OCI-M2 (cell line): ENCODE measurements around the gene MRPL50.

ENCODE experiments used
- DNase-seq: peaks from one replicate; lab custom pipeline; 2025; ENCODE audit not compliant: unreplicated experiment; lab: John Stamatoyannopoulos, UW

Gene MRPL50

DNA sequence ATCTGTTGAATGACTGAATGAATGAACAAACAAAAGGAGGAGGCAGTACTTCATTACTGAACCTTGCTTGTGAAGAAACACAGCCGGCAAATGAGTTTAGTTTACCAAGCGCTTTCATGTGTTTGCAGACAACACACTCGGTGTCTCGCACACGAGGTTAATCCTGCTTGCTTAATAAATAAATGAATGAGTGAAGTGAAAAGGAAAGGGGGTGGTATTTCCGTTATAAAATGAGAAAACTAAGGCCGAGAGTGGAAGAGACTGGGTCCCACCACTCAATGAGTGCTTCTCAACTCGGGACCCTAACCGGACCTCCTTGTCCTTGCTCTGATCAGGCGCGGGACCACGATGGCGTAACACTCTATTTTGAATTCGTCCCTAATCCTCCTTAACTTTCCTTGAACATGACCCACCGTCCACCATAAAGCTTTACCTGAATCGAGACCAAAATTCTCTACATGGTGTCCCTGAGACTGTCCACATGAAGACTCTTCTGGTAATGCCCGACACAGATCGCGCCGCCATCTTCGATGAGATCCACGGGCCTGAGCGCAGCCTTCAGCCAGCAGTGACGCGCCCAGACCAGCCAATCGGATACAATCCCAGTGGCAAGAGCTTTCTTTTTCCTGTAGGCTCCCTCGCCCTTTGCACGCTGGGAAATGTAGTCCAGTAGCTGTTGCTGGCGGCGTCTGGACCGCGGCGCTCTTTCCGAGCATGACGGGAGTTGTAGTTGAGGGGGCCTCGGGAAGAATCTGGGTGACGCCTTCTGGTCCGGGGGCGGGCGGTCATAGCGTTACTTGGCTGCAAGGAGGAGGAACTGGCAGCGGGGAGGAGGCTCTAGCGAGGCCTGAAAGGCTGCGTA, at the start of gene MRPL50, which contains the start of gene ZNF189:
Gene MRPL50, minus strand, starts transcription at position 551 of the 862 bp plus-strand sequence. Its CDS starts 26 bp downstream, at position 525.
Gene ZNF189, plus strand, starts transcription at position 784 of the 862 bp plus-strand sequence. CDS start 306 bp downstream, outside the sequence.
- DNase-seq: peak; percentile 68

DNA sequence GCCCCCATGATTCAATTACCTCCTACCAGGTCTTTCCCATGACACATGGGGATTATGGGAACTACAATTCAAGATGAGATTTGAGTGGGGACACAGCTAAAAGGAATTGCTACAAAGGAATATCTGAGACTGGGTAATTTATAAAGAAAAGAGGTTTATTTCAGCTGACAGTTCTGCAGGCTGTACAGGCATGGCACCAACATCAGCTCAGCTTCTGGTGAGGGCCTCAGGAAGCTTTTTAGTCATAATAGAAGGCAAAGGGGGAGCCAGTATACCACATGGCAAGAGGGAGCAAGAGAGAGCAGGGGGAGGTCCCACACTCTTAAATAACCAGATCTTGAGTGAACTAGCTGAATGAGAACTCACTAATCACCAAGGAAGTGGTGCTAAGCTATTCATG, 48.3 kb upstream of the MRPL50 start:
- DNase-seq: no peak

DNA sequence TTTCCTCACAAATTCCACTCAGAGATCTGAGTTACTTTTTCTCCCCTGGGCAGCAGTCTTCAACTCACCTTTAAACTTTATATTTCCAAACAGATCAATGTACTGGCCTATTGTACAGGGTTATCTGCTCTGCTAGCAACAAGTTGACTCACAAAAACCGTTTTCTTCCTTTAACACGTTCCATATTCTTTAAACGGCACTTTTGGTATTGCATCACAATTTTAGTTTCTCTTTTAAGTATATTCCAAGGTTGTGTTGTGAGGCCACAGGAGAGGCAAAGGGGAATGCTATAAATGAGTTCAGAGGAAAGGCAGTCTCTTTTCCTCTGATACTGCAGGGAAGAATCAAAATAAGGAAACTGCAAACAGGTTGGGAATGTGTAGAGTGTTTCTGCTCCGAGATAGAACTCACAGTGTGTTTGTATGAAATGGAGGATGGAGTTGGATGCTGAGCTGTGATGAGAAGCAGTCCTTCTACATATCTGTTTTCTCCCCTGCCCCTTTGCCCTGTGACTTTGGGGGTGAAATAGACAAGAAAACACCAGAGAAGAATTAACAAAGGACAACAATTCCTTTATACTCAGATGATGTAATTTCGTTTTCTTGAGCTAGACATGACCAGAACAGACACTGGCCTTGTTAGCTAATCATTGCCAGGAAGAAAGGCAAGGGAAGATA, 47.1 kb upstream of the MRPL50 start:
- DNase-seq: no peak

DNA sequence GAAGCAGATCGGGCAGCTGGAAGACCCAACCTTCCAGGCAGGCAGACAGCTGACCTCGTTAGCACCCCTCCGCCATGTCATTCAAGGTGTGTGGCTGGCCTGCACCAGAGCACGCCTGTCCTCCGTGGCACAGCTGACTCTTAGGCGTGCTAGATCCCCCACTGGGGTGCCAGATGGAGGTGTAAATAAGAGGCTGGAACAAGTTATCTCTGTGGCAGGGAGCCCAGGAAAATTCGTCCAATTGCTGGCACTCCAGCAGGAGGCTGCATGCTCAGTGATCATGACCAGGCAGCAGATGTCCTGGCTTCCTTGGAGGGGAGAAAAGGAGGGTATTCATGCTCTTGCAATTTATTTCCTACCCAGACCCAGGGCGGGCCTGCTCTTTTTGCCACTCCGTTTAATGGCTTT, 45.0 kb upstream of the MRPL50 start:
- no peak for DNase-seq

DNA sequence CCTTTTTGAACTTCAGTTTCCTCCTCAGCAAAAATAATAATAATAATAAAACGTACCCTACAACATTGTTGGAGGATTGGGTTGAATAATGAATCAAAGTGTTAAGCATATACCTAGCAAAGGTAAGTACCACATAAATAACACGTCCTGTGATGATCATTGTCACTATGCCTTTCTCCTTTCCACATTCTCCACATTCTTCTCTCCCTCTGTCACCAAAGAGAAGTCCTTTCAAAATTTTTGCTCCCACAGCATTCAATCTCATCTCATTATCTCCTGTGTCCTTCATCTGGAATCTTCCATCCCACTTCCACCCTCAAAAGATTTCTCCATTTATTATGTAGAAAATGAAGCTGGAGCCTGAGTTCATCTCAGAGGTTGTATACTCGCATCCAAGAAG, 44.3 kb upstream of the MRPL50 start:
- DNase-seq: no peak

DNA sequence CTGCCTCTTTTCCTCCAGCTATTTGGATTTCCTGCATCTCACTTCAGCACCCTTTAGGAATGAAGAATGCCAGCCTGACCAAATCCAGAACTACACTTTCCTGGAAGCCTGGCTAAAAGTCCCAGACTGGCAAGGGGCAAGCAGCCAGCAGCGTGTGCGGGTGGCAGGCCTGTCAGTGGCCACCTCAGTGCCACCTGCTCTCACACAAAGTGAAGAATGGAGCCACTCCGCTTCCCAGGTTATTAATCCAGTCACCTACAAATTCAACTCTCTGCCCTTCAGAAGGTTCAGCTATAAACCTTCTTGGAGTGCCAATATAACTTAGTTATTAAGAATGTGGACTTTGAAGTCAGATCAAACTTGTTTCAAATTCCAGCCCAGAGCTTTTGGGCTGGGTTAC, 43.9 kb upstream of the MRPL50 start:
- no peak for DNase-seq

DNA sequence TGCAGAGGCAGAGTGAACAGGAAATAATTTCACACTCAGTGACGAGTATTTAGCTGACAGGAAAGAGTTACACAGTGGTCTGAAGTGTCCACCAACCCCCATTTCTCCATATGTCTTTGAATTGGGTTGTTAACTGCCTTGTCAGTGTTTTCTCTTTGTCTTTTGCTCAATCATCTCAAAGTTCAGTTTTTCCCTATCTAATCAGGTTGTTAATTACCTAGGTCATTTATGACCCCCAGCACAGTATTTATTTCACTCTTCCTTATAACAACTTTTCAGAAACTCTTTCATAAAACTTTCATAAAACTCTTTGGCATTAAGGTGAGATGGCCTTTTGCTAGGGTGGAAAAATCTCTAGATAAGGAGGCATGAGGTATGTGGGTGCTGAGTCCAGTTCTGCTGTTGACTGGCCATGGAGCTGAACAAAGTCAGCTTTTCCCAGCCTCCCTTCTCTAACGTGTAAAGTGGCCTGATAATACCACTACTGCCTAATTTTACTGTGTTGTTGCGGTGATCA, 42.4 kb upstream of the MRPL50 start:
- no peak for DNase-seq

DNA sequence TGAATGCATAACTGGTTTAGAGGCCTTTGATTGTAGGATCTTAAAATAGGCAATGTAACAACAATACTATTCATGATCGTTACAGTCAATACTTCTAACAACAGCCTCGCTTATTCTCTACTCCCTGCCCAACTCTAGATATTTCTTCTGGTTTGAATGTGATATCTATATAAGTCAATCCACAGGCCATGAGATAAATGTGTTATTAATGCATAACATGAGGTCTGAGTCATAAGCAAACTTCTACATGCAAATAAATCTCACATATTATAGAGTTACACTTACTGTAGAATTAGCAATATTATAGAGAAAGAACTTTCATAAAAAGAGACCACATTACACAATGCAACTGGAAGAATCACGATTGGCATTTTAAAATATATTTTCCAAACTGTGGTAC, 40.1 kb upstream of the MRPL50 start:
- DNase-seq: no peak

DNA sequence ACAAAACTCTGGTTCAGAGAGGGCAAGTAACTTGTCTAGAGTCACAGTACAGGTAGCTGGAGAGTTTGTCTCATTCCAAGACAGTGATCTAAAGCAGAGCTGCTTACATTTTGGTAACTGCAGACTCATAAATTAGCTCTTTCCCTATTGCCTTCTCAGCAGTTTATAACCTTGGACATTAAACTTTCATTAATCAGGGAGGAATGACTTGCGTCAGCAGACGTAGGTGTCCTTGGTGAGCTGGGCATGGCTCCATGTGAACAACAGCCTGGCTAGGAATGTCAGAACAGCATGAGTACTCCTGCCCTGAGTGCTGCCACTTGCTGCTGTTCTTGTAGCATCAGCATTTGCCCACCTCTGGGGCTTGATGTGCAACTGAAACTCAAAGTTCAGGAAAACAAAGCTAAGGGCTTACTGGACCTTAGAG, 39.4 kb upstream of the MRPL50 start:
- no peak for DNase-seq

DNA sequence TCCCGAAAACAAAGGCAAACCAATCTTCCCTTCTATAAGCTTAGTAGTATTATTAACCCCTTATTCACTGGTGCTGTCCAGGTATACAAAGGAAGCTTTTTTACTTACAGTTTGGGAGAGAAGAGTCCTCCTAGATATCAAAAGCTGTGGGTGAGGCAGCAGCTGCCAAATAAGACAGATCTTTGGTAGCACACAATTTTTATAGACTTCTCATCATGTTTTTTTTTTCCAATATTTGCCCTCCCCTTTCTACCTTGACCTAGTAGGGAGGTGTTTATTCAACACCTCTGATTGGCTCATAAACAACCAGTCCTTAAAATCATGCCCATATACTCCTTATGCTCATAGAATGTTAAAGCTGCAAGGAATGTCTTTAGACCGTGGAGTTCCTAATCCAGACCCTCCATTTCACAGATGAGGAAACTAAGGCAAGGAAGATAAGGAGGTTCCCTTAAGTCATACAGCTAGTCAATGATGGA, 37.2 kb upstream of the MRPL50 start, which contains the start of gene ALDOB:
Gene ALDOB, minus strand, starts transcription at position 174 of the 479 bp plus-strand sequence. CDS start 4,887 bp downstream, outside the sequence.
- DNase-seq: no peak

DNA sequence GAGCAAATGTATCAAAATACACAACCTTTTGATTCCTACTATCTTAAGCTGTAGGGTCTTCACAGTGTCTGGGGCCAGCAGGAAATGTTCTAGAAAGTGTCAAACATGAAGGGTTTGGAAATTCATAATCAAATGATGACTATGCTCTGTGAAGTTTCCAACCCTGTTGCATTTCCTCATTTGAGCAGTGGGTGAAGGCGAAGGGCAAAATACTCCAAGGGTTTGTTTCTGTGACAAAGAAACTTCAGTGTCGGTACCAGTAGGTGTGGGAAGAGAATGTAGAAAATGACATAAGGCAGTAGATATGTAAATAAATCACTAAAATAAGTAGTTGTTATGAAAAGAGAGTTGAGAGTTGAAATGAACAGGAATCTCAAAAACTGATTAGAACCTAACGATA, 36.6 kb upstream of the MRPL50 start:
- no peak for DNase-seq

DNA sequence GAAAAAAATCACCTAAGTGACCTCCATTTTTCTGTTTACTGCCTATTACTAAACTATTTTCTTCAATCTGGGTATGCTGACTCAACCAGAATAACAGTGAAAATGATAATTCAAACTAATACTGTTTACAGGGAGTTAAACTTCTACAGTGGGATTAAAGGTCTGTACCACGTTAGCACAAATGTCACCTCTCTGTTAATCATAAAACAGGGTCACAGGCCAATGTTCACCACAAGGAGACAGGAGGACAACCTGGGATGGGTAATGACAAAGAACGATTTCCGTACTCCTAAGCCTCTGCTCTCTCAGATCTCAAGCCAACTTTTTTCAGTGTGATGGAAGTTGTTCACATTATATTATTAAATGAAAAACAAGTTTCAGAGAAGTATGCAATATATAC, 34.8 kb upstream of the MRPL50 start:
- no peak for DNase-seq

DNA sequence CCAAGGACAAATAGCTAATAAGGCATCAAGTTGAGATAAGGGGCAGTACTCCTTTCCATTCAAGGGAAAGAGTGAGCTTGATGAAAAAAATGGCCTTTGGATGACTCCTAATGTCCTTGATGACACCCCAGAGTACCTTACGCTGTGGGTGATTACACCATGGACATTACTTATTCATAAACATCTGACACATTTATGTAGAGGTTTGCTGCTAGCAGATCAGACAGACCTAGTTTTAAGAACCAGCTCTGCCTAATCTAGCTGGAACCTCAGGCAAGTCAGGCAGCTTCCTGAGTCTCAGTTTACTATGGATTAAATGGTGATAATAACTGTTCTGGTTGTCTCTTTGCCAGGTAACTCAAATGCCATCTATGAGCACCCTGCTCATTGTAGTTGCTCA, 34.3 kb upstream of the MRPL50 start:
- no peak for DNase-seq

DNA sequence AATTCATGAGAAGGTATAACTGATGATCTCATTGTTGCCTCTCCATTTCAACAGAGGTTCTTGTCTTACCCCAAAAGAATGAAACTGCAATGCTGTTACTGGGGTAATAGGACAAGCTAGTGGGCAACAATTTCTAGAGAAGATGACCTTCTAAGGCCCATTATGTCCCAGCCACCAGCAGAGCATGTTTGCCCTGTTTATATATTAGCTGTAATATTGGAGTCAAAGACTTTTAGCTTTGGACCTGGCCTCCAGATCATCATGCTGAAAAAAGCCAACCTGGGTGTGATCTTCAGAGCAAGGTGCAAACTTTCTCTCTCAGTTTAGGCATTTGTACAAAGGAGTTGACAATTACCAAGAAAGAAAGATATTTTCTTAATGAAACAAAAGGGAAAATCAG, 33.8 kb upstream of the MRPL50 start:
- no peak for DNase-seq

DNA sequence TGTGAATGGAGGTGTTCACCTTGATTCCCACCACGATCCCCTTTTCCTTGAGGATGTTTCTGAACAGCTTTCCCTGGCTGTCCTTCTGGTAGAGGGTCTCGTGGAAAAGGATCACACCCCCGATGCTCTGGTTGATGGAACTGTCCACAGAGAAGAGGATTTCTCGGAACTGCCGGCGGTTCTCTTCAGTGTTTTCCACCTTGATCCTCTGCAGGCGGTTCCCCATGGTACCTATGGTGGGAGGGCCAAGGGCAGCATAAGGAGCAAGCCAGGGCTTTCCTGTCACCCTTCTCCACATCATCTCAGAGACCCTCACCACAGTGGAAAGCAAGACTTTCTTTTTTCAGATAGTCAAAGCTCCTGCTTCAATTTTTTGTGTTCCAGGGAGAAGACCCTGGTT, 31.3 kb upstream of the MRPL50 start:
- DNase-seq: no peak

DNA sequence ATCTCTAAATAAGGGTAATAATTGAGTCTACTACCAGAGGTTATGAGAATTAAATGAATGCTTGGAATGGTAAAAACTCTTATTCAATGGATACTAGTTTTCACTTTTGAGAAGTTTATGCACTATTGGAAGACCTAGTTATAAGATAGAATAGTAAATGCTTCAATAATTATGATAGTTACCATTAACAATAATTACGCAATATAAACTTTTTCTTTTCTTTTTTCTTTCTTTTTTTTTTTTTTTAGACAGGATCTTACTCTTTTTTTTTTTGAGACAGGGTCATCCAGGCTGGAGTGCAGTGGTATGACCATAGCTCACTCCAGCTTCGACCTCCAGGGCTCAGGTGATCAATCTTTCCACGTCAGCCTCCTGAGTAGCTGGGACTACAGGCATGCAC, 30.5 kb upstream of the MRPL50 start:
- no peak for DNase-seq

DNA sequence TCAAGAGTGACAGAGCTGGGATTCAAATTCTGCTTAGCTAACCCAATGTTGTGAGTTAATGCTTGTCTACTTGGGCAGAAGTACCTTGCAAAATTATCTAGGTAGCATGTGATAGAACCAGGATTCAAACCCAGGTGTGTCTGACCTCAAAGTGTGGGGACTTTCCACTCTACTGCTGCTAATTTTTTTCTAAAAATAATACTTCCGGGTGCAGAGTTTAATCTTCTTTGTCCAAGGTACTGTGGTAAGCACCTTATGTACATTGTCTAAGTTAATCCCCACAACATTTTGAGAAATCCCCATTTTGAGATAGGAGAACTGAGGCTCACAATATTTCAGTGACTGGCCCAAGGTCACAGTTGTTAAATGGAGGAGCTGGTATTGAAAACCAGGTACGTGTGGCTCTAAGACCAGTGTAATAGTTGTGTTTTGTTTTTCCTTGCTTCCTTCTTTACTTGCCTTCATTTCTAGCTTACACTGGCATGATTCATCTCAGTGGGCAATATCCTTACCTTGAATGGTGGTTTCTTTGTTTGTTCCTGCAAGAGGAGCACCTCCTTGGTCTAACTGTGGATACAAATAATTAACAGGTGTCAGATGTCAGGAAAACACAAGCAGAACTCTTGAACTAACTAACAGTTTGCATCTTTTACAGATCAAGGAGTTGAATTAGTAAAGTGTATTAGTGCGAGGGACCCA, 29.7 kb upstream of the MRPL50 start:
- DNase-seq: no peak

DNA sequence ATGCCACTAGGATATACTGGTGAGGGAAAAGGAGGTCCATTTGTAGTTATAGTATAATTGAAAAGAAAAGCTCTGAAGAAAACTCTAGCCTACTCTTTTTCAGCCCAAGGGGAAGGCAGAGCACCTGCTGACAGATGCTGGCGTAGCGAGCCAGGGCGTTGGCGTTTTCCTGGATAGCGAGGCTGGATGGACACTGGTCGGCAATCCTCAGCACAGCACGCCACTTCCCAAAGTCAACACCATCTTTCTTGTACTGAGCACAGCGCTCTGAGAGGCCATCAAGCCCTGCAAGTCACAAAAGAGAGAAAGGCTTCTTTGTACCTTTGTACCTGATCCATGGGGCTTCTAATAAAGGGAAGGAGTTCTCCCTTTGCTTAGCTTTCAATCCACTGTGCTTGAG, 28.9 kb upstream of the MRPL50 start:
- no peak for DNase-seq

DNA sequence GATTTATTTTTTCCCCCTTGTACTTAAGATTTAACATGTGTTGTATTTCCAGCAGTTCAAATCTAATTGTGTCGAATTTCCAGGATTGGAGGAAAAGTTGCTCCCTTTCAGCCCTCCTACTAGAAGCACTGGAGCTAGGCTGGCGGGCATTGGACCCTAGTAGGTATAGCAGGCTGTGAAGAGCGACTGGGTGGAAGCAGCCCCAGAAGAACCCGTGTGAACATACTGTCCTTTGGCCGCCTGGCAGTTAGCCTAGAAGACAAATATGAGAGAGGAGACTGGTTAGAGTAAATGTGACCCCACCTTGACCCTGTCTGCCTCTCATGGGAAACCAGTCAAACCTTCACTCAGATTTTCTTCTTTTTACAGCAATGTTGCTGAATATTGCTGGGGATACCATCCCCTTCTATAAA, 23.2 kb upstream of the MRPL50 start:
- DNase-seq: no peak

DNA sequence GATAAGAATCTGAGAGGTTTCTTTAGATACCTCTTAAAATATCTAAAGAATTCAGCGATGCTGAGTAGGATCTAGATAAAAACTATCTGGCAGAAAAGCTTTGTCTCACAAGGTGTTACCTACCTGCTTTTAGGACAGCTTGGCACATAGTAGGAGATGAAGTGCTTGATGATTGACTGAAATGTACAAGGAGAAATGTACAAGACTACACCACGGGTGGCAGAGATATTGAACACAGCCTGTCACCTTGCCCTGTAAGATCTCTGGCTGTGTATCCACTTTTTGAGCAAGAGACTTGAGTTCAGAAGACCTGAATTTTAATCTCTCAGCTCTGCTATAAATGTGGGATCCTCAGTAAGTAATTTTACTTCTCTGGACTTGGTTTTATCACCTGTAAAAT, 21.4 kb upstream of the MRPL50 start:
- no peak for DNase-seq
